Muscle of arm (tissue), 12 donors: Measurements from ENCODE around the gene CEACAM4. TPM values are rescaled to one million over a fixed set of nuclear protein-coding genes. Genes with fewer than 3 reads are reported as not detected.
"Not testable (repeated sequence)": the region's sequence is repeated elsewhere in the genome, so short reads cannot be mapped to it uniquely, and the experiment has no call there.

Experiments
- DNase-seq: peaks from one replicate; pipeline ENCODE4 v3.0.0-alpha.2; 2013
- polyA plus RNA-seq, 12 donors: library from polyadenylated mRNA; unstranded; fragments of 120-200 nt; gene quantifications; one replicate each; pipeline ENCODE4 v1.2.1, GENCODE V29; 2013; ENCODE audit not compliant: insufficient read length in 12 of 12

CEACAM4 gene
- polyA plus RNA-seq, 12 donors, result 0.09 to 0.79 (median 0.29) TPM; not detected in 8

DNA sequence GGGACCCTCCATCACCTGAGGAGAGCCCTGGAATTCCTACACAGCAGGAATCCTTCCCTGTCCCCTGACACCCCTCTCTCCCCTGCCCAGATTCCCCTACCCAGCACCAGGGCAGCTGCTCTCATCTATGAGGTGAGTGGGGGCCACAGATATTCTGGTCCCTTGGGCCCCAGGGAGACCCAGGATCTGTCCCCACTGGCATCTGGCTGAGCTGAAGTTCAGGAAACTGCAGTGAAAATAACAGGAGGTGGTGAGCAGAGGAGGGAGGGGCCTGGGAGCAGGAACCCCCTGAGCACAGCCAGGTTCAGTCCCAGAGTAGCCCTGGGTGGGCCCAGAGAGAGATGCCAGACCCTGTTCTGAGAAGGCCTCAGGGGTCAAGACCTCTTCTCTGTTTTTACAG is 40.8 kb downstream of the CEACAM4 start:
- no peak for DNase-seq

DNA sequence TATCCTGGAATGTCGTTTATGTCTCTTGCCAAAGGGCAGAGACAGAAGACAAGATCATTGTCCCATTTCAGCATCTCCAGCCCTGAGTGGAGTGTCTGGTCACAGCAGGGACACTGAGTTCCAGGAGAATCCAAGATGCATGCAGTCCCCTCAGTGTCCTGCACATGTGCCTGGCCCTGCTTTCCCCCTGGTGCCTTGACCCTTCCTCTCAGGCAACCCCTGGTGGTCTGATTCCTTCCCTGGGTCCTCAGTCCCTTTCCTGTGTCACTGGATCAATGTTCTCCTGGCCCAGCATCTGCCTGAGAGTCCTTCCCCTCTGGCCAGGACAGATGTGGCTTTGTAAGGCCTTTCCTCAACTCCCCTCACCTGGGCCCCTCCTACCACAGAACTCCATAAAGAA is 41.9 kb downstream of the CEACAM4 start:
- no peak for DNase-seq

DNA sequence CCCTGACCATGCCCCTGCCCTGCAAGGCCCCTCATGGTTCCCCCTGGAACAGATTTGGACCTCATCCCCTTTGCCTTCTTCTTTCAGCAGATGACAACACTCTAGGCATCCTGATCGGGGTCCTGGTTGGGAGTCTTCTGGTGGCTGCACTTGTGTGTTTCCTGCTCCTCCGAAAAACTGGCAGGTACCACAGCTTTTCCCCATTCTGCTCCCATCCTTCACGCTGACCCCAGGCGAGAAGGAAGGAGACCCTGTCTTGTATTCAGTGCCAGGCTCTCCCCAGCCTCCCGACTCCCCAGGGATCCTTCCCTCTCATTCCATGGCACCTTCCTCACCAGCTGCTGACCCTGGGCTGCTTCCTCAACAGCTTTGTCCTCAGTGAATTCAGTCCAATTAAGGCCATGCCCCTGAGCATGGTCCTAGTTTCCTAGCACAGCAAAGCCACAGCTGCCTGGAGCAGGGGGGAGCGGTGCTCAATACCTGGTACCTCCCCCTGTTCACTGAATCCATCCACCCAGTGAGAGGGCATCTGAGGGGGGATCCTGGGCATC is 42.5 kb downstream of the CEACAM4 start:
- DNase-seq, result no peak

DNA sequence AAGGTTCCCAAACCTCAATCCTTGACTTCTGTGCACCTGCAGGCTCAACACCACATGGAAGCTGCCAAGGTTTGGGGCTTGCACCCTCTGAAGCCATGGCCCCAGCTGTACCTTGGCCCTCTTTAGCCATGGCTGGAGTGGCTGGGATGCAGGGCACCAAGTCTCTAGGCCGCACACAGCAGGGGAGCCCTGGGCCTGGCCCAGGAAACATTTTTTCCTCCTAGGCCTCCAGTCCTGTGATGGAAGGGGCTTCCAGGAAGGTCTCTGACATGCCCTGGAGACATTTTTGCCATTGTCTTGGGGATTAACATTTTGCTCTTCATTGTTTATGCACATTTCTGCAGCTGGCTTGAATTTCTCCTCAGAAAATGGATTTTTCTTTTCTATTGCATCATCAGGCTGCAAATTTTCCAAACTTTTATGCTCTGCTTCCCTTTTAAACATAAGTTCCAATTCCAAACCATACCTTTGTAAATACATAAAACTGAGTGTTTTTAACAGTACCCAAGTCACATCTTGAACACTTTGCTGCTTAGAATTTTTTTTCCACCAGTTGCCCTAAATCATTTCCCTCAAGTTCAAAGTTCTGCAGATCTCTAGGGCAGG is 44.2 kb downstream of the CEACAM4 start:
- not testable (repeated sequence) for DNase-seq

DNA sequence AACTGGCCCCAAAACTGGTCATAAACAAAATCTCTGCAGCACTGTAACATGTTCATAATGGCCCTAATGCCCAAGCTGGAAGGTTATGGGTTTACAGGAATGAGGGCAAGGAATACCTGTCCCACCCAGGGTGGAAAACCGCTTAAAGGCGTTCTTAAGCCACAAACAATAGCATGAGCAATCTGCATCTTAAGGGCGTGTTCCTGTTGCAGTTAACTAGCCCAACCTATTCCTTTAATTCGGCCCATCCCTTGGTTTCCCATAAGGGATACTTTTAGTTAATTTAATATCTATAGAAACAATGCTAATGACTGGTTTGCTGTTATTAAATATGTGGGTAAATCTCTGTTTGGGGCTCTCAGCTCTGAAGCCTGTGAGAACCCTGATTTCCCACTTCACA is 45.8 kb downstream of the CEACAM4 start:
- not testable (repeated sequence) for DNase-seq

DNA sequence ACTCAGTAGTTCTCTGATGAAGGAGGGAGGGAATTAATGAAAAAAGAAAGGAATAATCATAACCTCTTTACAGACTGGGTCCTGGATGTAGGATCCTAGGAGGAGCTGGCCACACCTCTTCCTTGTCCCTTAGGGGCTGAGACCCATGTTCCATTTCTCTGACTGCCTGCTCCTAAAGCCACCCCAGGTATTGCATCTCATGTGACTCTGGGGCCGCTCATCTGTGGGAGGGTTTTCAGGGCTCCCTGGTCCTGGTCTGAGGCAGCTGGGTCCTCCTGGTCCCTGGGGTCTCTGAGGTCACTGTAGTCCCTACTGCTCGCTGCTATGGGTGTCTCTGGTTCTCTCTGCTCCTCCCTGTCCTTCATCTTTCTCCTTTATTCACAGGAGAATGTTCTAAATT is 48.0 kb downstream of the CEACAM4 start:
- DNase-seq, result no peak

DNA sequence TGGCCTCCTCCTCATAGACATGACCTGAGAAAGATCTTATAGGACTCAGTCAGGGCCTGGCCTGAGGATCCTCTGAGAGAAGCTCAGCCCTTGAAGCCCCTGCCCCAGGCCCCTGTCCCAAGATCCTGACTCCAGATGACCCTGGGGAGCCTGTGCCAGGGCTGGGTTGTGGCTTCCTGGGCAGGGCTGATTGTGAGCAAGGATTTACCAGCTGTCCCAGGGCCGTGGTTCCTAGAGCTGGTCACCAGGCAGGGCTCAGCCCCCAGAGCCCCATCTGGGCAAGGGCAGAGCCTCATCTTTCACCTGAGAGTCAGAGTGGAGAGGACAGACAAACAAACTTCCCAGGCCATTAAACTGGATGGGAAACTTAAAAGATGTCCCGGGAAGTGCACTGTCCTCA is 49.0 kb downstream of the CEACAM4 start:
- DNase-seq, result no peak

DNA sequence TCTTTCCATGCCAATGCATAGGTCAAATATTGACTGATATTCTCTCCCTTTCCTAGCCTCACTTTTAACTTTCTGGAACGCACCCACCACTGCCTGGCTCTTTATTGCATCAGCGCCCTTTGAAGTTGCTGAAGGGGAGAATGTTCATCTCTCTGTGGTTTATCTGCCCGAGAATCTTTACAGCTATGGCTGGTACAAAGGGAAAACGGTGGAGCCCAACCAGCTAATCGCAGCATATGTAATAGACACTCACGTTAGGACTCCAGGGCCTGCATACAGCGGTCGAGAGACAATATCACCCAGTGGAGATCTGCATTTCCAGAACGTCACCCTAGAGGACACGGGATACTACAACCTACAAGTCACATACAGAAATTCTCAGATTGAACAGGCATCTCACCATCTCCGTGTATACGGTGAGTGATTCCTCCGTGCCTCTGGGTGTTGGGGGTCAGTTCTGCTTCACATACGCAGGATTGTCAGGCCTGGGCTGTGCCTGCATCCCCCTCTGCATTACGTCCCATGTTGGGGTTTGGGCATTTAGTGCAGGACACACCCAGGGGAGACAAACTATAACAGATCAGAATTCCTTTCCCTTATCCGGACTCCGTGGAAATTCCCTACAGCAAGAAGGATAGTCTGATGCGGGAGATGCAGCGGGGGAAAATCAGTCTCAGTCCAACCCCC is 49.6 kb downstream of the CEACAM4 start:
- no peak for DNase-seq

DNA sequence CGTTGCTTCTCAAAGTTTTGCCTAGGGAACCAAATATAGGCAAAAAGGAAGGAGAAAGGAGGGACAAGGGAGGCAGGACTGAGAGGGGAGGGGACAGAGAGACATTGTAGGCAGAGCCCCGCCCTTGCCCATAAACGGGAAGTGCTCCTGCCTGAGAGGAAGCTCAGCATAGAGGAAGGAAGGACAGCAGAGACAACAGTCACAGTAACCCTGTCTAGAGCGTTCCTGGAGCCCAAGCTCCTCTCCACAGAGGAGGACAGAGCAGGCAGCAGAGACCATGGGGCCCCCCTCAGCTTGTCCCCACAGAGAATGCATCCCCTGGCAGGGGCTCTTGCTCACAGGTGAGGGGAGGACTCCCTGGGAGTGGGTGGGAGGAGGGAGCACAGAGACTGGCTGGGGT is 50.9 kb downstream of the CEACAM4 start, which contains the start of gene CEACAM21:
Gene CEACAM21 (plus strand): TSS at position 169 of the 400 bp plus-strand sequence. CDS start 109 bp downstream, at position 278.
- no peak for DNase-seq

DNA sequence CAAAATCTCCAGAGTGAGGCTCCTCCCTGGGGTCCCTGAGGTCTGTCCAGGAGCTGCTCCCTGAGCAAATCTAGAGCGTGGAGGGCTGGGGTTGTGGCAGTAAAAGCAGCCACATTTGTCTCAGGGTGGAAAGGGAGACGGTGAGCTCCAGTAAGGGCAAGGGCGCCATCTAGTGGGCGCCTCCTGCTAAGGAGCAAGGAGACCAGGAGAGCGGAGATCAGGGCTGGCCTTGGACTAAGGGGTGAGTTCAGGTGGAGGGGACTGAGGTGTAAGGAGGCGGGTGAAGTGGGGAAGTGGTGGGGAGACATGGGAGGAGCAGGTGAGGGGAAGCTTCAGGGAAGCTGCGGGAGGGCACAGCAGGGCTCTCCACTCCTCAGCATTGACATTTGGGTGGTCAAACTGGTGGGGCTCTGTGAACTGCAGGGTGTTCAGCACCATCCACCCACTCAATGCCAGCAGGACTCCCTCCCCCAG is 56.2 kb downstream of the CEACAM4 start:
- peak; percentile 69 for DNase-seq

DNA sequence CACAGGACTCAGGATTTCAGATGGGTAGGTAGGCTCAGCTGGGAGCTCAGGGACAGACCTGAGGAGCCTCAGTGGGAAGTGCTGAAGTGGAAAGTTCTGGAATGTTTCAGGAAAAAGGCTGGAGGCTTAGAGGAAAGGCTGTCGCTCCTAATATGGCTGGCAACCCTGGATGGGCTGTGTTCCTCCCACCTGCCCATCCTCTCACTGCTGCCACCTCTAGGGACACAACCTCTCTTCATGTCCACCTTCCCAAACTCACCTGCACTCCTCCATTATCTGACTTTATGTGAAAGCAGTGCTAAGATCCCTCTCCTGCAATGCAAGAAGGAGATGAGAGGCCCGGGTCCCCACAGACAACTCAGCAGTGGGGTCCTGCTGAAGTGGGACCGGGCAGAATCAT is 56.7 kb downstream of the CEACAM4 start:
- no peak for DNase-seq

DNA sequence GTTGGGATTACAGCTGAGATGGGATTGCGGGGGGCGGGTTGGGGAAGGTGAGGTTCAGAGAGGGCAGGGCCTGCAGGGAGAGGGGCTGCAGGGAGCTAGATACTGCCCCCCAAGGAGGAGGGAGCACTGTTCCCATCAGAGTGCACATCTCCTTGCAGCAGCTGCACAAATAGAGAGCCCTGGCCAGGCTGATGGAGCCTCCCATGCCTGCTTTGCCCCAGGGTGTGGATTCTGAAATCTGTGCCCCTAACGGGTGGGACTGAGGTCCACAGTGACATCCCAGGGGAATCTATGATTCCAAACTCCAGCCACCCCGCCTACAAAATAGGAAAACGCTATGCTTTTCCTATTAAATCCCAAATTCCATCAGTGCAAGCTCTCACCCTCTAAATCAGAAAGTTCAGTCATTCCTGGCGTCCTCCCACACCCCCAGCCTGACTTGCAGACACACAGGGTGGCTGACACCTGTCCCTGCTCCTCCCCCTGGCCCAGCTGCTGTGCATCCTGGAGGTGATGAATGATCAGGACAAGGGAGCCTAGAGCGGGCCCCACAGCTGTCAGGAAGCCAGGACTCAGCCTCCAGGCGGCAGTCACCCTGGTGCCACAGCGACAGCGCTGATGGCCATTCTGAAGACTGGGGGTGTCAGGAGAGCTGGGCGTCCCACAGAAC is 57.3 kb downstream of the CEACAM4 start:
- DNase-seq, result no peak

Other genes with a start within 250 kb of the CEACAM4 start
- 10 to 100 TPM in 11 of 12 donors, not detected in 1; 11.0 to 35.4 (median 14.1) TPM for gene EXOSC5, start 229.7 kb downstream of the CEACAM4 start, polyA plus RNA-seq
- 10 to 100 TPM in 11 of 12 donors, not detected in 1; 19.2 to 69.1 (median 25.6) TPM for gene BCKDHA, start 229.3 kb downstream of the CEACAM4 start, polyA plus RNA-seq
- 1 to 10 TPM in 10 of 12 donors, under 1 TPM in 1, not detected in 1; 0.75 to 7.7 (median 2.1) TPM for gene B3GNT8, start 199.7 kb downstream of the CEACAM4 start, polyA plus RNA-seq
- 10 to 100 TPM in 11 of 12 donors, not detected in 1; 34.6 to 76.0 (median 38.3) TPM for gene DMAC2, start 187.2 kb downstream of the CEACAM4 start, polyA plus RNA-seq
- under 1 TPM in 6 of 12 donors, not detected in 6; 0.19 to 0.46 (median 0.33) TPM for gene ERICH4, start 183.9 kb downstream of the CEACAM4 start, polyA plus RNA-seq
- 1 to 10 TPM in 8 of 12 donors, under 1 TPM in 2, not detected in 2; 0.85 to 2.2 (median 1.6) TPM for gene CEACAM21, start 50.9 kb downstream of the CEACAM4 start, polyA plus RNA-seq
- not detected for gene CEACAM7, start 61.2 kb upstream of the CEACAM4 start, polyA plus RNA-seq
- 10 to 100 TPM in 1 of 12 donors, under 1 TPM in 6, not detected in 5; 0.05 to 23.2 (median 0.21) TPM for gene CEACAM5, start 81.6 kb upstream of the CEACAM4 start, polyA plus RNA-seq
- 1 to 10 TPM in 2 of 12 donors, under 1 TPM in 7, not detected in 3; 0.08 to 5.2 (median 0.21) TPM for gene CEACAM6, start 128.5 kb upstream of the CEACAM4 start, polyA plus RNA-seq
- gene CEACAM3, start 169.5 kb upstream of the CEACAM4 start, polyA plus RNA-seq, result under 1 TPM in 3 of 12 donors, not detected in 9; 0.24 to 0.48 (median 0.40) TPM
- gene LYPD4, start 217.6 kb upstream of the CEACAM4 start, polyA plus RNA-seq, result not detected
- not detected for gene DMRTC2, start 218.0 kb upstream of the CEACAM4 start, polyA plus RNA-seq
- 1,000 to 10,000 TPM in 11 of 12 donors, not detected in 1; 1,642 to 2,436 (median 1,937) TPM for gene RPS19, start 233.2 kb upstream of the CEACAM4 start, polyA plus RNA-seq